Measurements from ENCODE around the gene TRPC6. TPM values are rescaled to one million over a fixed set of nuclear protein-coding genes. Genes with fewer than 3 reads are reported as not detected.
A peak's percentile ranks its signal among the peaks of the same experiment; 100 is the strongest.
"Not testable (repeated sequence)": the region's sequence is repeated elsewhere in the genome, so short reads cannot be mapped to it uniquely, and the experiment has no call there.

TRPC6 gene
- total RNA-seq, 6 experiments from 2014 or later, result 0.05 to 0.29 TPM; not detected in 4

DNA sequence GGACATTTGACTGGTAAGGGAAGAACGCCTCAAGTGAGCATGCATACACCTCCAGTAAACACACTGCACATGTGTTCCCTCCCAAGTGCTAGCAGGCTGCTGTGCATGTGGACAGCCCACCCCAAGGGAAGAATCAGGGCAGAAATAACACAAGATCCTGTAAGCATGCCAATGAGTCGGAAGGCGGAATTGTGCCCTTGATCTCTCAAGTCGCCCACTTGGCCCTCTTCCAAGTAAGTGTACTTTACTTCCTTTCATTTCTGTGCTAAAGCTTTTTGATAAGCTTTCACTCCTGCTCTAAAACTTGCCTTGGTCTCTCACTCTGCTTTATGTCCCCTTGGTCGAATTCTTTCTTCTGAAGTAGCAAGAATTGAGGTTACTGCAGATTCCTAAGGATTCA lies 139.6 kb downstream of the TRPC6 start:
- no peaks in the 10 kb centered on the region for H3K36me3 ChIP-seq
- H3K9me3 ChIP-seq, result no peaks in the 10 kb centered on the region
- no peak for ATAC-seq
- no peak overlapping the region for H3K27ac ChIP-seq
- no peak overlapping the region for H3K4me3 ChIP-seq
- H3K4me1 ChIP-seq, result peaks cover 0 to 10% (median 0%) of the 10 kb centered on the region in 4 donors
- intact Hi-C loops (cut with DNase I), result no loop called here
- 32% methylated on average over 3 of the region's 5 CpGs for WGBS (ENCODE audit: insufficient coverage, low coverage, low lambda C conversion rate, missing lambda C conversion rate)
- no peak for DNase-seq
- H3K27me3 ChIP-seq, result no peaks in the 10 kb centered on the region
- TF ChIP-seq POLR2A (IDR thresholded peaks at IDR 0.05), result no peak

GRCh38 chr11:101442936-101443521 lies 140.8 kb downstream of the TRPC6 start:
- Histone ChIP-seq H3K36me3 (no peaks in the 10 kb centered on the region), H3K4me1 (peaks cover 0 to 10% (median 0%) of the 10 kb centered on the region in 4 donors), H3K27ac (no peak overlapping the region), H3K4me3 (no peak overlapping the region), H3K27me3 (no peaks in the 10 kb centered on the region), H3K9me3 (no peaks in the 10 kb centered on the region)
- DNase-seq, result no peak
- intact Hi-C loops (cut with DNase I), result no loop called here
- peak in 1 of 4 donors; percentile 54 for ATAC-seq
- WGBS (ENCODE audit: insufficient coverage, low coverage, low lambda C conversion rate, missing lambda C conversion rate), result 73% methylated on average over 7 of the region's 8 CpGs
- no peak for TF ChIP-seq POLR2A (IDR thresholded peaks at IDR 0.05)
- TF ChIP-seq, protein P1, sequence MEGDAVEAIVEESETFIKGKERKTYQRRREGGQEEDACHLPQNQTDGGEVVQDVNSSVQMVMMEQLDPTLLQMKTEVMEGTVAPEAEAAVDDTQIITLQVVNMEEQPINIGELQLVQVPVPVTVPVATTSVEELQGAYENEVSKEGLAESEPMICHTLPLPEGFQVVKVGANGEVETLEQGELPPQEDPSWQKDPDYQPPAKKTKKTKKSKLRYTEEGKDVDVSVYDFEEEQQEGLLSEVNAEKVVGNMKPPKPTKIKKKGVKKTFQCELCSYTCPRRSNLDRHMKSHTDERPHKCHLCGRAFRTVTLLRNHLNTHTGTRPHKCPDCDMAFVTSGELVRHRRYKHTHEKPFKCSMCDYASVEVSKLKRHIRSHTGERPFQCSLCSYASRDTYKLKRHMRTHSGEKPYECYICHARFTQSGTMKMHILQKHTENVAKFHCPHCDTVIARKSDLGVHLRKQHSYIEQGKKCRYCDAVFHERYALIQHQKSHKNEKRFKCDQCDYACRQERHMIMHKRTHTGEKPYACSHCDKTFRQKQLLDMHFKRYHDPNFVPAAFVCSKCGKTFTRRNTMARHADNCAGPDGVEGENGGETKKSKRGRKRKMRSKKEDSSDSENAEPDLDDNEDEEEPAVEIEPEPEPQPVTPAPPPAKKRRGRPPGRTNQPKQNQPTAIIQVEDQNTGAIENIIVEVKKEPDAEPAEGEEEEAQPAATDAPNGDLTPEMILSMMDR (IDR thresholded peaks at IDR 0.05), result no peak

GRCh38 chr11:101442171-101442570 lies 141.6 kb downstream of the TRPC6 start:
- WGBS (ENCODE audit: insufficient coverage, low coverage, low lambda C conversion rate, missing lambda C conversion rate), result 85% methylated on average over 3 of the region's 4 CpGs
- no peaks in the 10 kb centered on the region for H3K36me3 ChIP-seq
- DNase-seq (no peak), ATAC-seq (peak in 1 of 4 donors; percentile 11)
- no peaks in the 10 kb centered on the region for H3K27me3 ChIP-seq
- H3K4me3 ChIP-seq, result no peak overlapping the region
- intact Hi-C loops (cut with DNase I), result no loop called here
- H3K27ac ChIP-seq, result no peak overlapping the region
- TF ChIP-seq, protein P1 (IDR thresholded peaks at IDR 0.05), result no peak
- TF ChIP-seq POLR2A (IDR thresholded peaks at IDR 0.05), result no peak
- H3K9me3 ChIP-seq, result no peaks in the 10 kb centered on the region
- H3K4me1 ChIP-seq, result peaks cover 0 to 10% (median 0%) of the 10 kb centered on the region in 4 donors

- ATAC-seq (peak; percentile 92 to 98 (median 98)), DNase-seq (peak; percentile 67 to 74 (median 68))
- intact Hi-C loops (cut with DNase I), result no loop called here
- Histone ChIP-seq H3K9me3 (no peaks in the 10 kb centered on the region), H3K4me3 (no peak overlapping the region), H3K36me3 (no peaks in the 10 kb centered on the region), H3K27me3 (no peaks in the 10 kb centered on the region), H3K27ac (no peak overlapping the region), H3K4me1 (peaks cover 0 to 10% (median 0%) of the 10 kb centered on the region in 4 donors)
- WGBS (ENCODE audit: insufficient coverage, low coverage, low lambda C conversion rate, missing lambda C conversion rate), result 17% methylated on average over 1 of the region's 1 CpG
- no peak for TF ChIP-seq POLR2A (IDR thresholded peaks at IDR 0.05)
- TF ChIP-seq, protein P1 (IDR thresholded peaks at IDR 0.05), result no peak
Observed at GRCh38 chr11:101441747-101442146, 142.1 kb downstream of the TRPC6 start.

DNA sequence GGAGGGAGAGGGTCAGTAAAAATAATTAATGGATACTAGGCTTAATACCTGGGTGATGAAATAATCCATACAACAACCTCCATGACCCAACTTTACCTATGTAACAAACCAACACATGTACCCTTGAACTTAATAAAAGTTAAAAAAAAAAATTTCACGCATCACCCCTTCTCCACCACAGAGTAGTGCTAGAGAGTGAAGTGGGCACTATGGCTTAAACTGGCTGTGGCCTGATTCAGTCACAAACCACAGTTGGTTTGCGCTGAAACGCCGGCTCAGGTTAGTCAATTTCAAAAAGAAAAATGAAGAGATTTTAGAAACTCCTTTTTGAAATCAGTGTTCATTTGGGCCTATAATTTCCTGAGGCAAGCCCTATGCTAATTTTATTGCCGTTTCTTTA lies 144.3 kb downstream of the TRPC6 start:
- TF ChIP-seq, protein P1 (IDR thresholded peaks at IDR 0.05), result no peak
- no peak for TF ChIP-seq POLR2A (IDR thresholded peaks at IDR 0.05)
- intact Hi-C loops (cut with DNase I), result no loop called here
- WGBS (ENCODE audit: insufficient coverage, low coverage, low lambda C conversion rate, missing lambda C conversion rate), result 89% methylated on average over 5 of the region's 5 CpGs
- Histone ChIP-seq H3K27ac (no peak overlapping the region), H3K4me1 (peaks cover 0 to 10% (median 0%) of the 10 kb centered on the region in 4 donors), H3K9me3 (no peaks in the 10 kb centered on the region), H3K27me3 (no peaks in the 10 kb centered on the region), H3K36me3 (no peaks in the 10 kb centered on the region), H3K4me3 (no peak overlapping the region)
- no peak for DNase-seq
- ATAC-seq, result no peak

- H3K27ac ChIP-seq; ATAC-seq; DNase-seq; intact Hi-C loops (cut with DNase I); H3K4me3 ChIP-seq; H3K4me1 ChIP-seq; H3K36me3 ChIP-seq; H3K27me3 ChIP-seq; H3K9me3 ChIP-seq: not testable (repeated sequence)
- 31% methylated on average over 1 of the region's 2 CpGs for WGBS (ENCODE audit: insufficient coverage, low coverage, low lambda C conversion rate, missing lambda C conversion rate)
Observed at GRCh38 chr11:101438708-101439107, 145.1 kb downstream of the TRPC6 start.

Measured in right lobe of liver (tissue), 6 donors.